Activated naive CD4-positive, alpha-beta T cell treated with Interleukin-2 at 50 U/mL for 16 hours (primary cell): ENCODE measurements around the gene VPS37D.
"Not testable (repeated sequence)": the region's sequence is repeated elsewhere in the genome, so short reads cannot be mapped to it uniquely, and the experiment has no call there.

Experiments used
- DNase-seq: peaks from one replicate; pipeline ENCODE4 v3.0.0-alpha.2; 2020

The VPS37D gene, protein sequence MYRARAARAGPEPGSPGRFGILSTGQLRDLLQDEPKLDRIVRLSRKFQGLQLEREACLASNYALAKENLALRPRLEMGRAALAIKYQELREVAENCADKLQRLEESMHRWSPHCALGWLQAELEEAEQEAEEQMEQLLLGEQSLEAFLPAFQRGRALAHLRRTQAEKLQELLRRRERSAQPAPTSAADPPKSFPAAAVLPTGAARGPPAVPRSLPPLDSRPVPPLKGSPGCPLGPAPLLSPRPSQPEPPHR

DNA sequence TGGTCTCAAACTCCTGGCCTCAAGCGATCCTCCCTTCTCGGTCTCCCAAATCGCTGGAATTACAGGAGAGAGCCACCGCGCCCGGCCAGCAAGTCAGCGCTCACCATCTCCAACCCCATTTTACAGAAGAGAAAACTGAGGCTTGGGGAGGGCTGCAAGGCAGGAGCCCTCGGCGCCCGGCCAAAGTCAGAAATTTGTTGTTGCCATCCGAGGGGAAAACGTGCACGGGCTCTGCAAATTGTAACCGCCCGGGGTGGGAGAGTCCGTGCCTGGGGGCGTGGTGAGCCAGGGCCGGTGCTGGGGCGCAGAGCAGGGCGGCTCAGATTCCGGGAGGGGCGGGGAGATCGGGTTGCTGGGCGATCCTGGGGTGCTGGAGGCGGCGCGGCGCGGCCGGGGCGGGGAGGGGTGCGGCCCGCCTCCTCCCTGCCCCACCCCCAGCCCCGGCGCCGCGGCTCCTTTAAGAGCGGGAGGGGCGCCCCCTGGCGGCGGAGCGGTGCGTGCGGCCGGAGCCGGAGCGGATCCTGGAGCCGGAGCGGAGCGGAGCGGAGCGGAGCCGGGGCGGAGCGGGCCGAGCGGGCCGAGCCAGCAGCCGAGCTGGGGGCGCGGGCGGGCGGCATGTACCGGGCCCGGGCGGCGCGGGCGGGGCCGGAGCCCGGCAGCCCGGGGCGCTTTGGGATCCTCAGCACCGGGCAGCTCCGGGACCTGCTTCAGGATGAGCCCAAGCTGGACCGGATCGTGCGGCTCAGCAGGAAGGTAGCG is at the start of gene VPS37D:
Gene VPS37D, plus strand, starts transcription at position 488 of the 759 bp plus-strand sequence. Its CDS starts 128 bp downstream, at position 616.
- DNase-seq, result peak; percentile 92

DNA sequence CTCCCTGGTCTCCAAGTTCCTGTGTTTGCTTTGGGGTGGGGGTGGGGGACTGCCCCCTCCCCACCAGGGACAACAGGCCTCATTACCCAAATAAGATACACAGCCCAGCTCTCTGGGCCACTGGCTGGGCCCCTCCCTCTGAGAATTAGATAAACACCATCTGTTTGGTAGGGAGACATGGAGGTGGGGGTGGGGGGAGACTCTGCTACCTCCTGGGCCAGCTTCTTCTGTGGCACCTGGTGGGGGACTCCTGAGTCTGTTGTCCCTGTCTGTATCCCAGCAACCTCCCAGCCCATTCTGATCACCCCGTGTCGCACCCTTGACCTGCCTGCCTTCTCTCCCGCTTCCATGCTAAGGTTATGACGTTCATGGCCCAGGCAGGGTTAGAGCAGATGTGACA is 49.1 kb upstream of the VPS37D start:
- DNase-seq, result no peak

DNA sequence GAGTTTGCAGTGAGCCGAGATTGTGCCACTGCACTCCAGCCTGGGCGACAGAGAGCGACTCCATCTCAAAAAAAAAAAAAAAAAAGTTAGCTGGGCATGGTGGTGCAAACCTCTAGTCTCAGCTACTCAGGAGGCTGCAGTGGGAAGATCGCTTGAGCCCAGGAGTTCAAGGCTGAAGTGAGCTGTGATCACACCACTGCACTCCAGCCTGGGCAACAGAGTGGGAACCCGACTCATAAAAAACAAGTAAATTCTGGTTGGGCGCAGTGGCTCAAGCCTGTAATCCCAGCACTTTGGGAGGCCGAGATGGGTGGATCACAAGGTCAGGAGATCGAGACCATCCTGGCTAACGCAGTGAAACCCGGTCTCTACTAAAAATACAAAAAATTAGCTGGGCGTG is 48.2 kb upstream of the VPS37D start:
- DNase-seq, result not testable (repeated sequence)

DNA sequence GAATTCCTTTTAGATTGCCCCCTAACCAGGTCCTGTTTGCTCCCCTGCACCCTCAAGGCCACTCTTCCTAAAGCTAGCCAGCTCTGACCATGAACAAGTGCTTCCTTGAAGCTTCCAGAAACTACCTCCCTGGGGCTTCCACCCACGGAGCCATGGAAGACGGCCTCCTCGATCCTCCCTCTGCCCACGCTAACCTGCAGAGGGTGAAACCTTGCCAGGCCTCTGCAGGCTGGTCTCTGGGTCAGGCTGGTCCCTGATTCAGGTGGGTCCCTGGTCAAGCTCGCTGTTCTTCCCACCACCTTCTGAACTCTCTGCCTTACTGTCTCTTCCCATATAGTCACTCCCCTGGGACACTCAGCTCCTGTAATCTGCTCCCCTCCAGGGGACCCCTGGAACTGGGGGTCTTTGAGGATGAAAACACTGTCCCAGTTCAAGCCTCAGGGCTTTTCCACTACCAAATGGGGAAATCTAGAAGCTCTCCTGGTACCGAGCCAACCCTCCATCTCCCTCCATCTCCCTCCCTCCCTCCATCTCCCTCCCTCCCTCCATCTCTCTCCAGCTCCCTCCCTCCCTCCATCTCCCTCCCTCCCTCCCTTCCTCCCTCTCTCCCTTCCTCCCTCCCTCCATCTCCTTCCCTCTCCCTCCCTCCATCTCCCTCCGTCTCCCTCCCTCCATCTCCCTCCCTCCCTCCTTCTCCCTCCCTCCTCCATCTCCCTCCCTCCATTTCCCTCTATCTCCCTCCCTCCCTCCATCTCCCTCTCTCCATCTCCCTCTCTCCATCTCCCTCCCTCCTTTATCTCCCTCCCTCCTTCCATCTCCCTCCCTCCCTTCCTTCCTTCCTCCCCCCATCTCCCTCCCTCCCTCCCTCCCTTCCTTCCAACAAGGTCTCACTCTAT is 46.2 kb upstream of the VPS37D start:
- no peak for DNase-seq

DNA sequence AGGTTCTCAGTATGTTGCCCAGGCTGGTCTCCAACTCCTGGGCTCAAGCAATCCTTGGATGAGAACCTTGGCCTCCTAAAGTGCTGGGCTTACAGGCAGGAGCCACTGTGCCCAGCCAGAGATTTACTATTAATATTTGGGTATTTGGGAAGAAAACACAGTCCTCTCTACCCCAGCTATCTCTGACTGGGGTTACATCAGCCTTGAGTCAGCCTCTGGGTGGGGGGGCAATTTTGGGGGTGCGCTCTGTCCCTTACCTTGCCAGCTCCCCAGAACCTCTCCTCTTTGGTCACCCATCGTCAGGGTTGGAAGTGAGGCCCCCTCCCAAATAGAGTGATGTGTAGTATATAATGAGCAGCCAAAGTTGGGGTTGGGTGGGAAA is 45.1 kb upstream of the VPS37D start:
- no peak for DNase-seq

DNA sequence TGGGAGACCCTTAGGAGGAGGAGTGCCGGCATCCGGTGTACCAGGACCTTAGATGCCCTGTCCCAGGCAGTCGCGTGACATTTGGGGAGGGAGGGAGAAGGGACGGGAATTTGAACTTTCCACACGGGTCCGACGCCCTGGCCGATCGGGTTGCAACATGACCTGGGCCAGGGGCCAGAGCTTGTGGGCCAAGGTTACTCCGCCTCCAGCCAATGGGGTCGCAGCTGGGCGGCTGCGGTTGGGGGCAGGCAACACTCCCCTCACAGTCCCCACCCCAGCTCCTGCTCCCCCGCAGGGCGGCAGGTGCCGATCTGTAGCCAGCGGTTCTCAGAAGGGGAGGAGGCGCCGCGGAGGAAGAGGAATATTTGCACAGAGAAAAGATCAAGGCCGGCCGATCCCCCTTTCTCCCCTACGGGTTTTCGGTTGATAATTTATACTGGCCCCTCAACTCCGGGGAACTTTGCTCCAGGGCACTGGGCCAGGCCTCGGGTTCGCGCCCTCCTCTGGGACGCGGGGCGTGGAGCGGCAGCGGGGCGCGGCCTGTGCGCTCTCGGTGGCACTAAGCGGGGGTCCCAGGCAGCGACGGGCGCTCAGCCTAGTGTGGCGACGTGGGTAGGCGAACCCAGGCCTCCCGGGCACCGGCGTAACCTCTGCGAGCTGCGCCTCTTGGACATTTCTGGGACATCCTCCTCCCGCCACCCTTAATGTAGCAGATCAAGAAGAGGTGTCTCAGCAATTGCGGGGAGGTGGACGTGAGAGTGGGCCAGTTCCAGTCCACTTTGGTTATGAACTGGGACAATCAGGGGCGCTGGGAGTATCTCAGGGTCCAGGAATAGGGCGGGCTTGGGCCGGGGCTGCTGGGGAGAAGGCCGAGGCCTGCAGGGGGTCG is 44.5 kb upstream of the VPS37D start:
- no peak for DNase-seq

DNA sequence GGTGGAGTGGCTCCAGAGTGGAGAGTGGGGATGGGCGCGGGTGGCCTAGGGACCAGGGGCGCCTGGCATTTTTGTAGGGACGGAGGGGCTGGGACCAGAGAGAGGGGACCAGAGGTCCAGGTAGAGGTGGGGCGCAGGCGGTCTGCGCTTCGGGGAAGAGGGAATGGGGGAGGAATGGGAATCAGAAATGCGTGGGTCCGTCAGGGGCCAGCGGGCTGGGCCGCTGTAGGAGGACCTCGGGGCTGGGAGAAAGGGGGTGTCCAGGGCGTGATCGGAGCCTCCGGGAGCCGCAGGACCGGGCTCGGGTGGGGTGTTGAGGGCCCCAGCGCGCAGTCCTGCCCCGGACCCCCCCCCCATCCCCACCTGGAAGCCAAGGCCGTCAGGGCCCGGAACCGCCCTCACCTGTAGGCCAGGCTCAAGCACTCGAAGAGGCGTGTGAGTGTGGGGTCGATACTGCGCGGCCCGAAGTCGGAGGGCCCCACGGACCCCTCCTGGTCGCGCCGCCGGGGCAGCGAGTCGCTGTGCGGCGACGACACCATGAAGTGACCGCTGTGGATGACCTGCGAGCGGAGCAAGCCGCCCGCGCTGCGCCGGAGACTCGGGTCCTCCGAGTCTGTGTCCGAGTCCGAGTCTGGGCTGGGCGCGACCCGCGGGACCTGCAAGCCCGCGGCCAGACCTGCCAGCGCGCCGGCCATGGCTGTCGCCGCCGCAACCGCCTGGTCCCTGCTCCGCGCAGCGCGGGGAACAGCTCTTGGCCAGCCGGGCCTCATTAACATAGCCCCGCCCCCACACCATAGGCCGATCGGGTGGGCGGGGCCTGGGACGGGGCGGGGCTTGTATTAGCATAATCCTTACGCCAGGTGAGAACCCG is 43.6 kb upstream of the VPS37D start, which contains the start of gene MLXIPL:
Gene MLXIPL, minus strand, starts transcription at position 725 of the 871 bp plus-strand sequence. Its CDS starts 30 bp downstream, at position 695.
- peak; percentile 52 for DNase-seq

DNA sequence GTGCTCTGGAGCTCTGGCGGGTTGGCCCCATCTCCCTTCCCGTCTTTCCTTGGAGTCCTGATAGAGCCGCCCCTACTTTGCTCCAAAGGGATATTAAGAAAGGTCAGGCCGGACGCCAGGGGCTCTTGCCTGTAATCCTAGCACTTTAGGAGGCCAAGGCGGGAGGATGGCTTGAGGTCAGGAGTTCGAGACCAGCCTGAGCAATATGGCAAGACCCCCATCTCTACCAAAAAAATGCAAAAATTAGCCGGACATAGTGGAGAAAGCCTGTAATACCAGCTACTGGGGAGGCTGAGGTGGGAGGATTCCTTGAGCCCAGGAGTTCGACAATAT is 43.0 kb upstream of the VPS37D start:
- DNase-seq, result no peak

DNA sequence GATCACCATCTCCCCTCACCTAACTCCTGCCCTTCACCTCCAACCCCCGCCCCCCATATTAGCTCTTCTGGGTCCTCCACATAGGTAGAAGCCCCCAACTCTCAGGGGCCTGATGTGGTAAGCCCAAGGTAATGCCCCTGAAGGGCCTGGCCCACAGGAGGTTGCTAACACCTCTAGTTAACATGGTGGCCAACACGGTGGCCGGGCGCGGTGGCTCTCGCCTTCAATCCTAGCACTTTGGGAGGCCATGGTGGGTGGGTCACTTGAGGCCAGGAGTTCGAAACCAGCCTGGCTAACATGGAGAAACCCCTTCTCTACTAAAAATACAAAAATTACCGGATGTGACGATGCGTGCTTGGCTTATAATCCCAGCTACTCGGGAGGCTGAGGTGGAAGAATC is 42.4 kb upstream of the VPS37D start:
- no peak for DNase-seq

DNA sequence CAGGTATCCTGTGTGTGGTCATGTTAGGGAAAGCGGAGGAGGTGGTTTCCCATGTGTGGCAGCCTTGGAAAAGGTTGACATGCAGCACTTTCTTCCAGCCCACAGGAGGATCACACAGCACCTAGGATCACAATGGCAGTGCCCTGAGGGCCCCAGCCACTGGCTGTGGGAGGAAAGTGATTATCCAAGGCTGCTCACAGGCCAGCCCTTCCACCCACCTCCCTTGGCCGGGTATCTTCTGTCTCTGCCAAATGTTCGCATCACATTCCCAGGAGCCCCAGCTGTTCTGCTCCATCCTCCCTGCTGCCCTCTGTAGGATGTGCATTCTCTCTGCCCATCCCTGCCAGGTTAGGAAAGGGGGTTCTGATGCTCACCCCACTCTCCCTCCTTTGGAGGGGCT is 40.8 kb upstream of the VPS37D start:
- DNase-seq, result no peak

DNA sequence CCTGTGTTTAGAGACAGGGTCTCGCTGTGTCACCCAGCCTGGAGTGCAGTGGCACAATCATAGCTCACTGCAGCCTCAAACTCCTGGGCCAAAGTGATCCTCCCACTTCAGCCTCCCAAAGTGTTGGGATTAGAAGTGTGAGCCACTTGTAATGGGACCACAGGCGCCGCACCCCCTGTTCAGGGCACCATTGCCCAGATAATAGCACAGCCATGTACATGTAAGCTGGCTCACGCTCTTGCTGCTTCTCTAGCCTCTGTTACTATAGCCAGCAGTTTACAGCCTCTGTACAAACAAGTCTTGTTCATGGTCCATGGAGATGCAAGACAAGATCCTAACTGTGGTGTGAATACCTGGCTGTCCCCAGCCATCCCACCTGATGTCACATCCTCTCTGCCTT is 39.1 kb upstream of the VPS37D start:
- no peak for DNase-seq

DNA sequence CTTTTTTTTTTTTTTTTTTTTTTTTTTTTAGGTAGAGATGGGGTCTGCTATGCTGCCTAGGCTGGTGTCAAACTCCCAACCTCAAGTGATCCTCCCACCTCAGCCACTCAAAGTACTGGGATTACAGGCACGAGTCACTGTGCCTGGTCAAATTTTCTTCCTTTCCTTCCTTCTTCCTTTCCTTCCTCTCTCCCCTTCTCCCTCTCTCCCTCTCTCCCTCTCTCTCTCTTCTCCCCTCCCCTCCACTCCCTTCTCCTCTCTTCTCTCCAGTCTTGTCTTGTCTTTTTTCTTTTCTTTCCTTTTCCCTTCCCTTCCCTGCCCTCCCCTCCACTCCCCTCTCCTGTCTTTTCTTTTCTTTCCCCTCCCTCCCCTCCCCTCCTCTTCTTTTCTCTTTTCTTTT is 36.1 kb upstream of the VPS37D start:
- DNase-seq, result no peak

DNA sequence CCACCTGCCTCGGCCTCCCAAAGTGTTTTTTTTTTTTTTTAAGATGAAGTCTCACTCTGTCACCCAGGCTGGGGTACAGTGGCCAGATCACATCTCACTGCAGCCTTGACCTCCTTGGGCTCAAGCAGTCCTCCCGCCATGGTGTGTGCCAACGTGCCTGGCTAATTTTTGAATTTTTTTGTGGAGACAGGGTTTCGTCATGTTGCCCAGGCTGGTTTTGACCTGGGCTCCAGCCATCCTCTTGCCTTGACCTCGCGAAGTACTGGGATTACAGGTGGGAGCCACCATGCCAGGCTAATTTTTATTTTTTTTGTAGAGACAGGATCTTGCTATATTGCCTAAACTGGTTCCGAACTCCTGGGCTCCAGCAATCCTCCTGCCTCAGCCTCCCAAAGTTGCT is 34.3 kb upstream of the VPS37D start:
- no peak for DNase-seq

DNA sequence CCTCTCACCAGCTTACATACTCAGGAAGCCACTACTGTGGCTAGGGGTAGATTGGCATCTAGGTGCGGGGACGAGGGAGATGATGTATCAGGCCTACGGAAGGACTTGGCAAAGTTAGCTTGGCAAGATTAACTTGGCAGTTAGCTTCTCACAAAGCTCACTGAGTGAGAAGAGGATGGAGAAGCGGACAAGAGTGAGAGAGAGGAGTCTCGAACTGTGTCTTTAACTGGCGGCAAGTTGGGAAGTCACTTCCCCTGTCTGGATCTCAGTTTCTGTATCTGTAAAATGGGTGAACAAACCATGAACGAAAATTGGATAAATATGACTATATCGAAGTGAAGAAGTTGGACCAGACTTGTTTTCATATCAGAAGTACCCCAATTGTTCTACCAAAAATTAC is 33.8 kb upstream of the VPS37D start:
- DNase-seq, result no peak

DNA sequence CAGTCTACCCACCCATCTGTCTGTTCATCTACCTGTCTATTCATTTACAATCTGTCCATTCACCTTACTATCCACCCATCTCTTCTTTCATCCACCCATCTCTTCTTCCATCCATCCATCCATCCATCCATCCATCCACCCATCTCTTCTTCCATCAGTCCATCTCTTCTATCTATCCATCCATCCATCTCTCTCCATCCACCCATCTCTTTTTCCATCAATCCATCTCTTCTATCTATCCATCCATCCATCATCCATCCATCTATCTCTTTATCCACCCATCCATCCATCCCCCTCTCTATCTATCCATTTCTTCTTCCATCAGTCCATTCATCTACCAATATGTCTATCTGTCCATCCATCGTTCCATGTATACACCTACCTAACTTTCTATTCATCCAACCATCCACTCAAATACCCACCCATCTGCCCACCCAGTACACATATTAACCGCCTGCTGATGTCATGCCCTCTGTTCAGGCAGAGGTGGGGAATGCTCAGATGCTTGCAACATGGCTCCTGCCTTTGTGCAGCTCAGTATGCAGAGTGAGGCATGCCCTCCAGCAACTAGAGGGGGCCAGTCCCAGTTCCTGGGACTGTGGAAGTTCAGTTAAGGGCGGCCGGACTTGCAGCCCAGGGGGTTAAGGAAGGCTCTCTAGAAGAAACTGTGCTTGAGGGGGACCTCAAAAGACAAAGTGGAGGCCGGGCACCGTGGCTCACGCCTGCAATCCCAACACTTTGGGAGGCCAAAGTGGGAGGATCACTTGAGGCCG is 32.0 kb upstream of the VPS37D start:
- DNase-seq, result no peak

DNA sequence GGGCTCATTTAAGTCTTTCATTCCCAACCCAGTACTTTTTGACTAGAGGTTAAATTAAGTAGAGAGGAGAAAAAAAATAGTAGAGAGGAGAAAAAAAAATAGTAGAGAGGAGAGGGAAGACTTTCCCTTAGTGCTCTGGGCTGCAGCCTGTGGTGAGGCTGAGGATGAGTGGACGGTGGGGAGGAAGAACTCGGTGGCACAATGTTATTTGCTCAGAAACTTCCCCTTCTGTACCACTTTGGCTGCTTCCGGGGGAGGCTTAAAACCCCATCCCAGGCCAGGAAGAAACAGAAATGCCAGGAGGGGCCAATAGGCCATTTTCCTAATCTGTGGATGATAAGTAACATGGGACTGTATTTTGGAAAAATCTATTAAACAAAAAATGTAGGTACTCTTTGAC is 28.7 kb upstream of the VPS37D start:
- DNase-seq, result no peak

DNA sequence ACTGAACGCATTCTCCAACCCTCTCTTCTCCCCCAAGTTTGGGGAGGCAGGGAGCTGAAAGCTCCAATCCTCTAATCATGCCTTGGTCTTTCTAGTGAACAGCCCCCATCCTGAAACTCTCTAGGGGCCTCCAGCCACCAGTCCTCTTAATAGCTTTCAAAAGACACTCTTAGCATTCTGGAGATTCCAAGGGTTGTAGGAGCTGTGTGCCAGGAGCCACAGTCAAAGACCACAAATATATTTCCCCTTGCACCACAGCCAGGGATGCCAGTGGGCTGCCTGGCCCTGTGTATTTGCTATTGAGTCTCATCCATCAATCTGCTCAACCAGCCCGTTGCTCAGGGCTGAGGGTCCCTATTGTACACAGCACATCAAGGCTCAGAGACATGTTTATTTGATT is 24.8 kb upstream of the VPS37D start:
- DNase-seq, result no peak

DNA sequence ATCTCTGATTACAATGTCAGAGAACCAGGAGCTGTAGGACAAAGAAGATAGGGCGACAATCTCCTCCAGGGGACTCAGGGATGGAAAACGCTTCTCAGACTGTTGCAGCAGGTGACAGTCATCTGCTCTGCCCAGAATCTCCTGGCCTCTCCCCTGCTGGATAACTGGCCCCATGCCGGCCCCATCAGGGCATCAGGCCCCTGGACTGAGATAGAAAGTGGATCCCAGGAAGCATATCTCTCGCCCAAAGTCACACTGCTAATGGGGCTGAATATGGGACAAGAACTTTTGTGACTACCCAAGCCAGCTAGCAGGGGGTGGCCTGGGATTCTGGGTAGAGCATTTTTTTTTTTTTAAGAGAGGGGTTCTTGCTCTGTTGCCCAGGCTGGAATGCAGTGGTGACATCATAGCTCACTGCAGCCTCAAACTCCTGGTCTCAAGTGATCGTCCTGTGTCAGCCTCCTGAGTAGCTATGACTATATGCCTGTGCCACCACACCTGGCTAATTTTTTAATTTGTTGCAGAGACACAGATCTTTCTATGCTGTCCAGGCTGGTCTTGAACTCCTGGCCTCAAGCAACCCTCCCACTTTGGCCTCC is 22.8 kb upstream of the VPS37D start:
- DNase-seq, result no peak

DNA sequence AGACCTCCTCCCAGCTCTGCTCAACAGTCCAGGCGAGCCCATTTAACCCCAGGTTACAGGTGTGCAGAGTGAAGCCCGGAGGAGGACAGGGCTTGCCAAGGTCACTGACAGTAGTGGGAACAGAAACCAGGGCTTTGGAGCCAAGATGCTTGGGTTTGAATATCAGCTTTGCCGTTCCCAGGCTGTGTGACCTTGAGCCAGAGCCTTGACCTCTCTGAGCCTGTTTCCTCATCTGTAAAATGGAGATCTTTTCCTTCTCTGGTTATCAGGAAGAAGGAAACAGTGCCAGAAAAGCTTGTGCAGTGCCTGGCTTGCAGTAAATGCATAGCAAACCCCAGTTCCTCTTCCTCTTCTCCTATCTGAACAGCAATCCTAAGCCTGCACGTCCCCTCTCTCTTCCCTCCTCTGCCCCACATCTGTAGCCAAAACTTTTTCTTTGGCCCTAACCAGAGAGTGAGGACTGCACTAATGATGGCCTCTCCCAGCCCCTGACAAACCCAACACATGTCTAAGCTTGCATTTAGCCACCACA is 21.9 kb upstream of the VPS37D start:
- DNase-seq, result no peak
